Esophagus muscularis mucosa (tissue), 3 donors: ENCODE measurements around the gene CSTF1.

Experiments used
- CTCF ChIP-seq, 3 experiments: fragments of 200-600 bp in 2 of 3; fragments of 450-650 bp in 1 of 3; sonication (generic) in 2 of 3; IDR thresholded peaks; one replicate each; pipeline ENCODE4 v1.5.1; 2017 to 2019; ENCODE audit warnings: antibody characterized with exemption in 3 of 3, mild to moderate bottlenecking in 2 of 3, moderate library complexity in 1 of 3
- POLR2A ChIP-seq: fragments of 450-650 bp; IDR thresholded peaks from one replicate; pipeline ENCODE4 v1.6.1; 2017; ENCODE audit warnings: antibody characterized with exemption, moderate library complexity, mild to moderate bottlenecking, low read depth

GRCh38 chr20:56380375-56380774 lies 12.1 kb upstream of the CSTF1 start:
- TF ChIP-seq CTCF (IDR thresholded peaks at IDR 0.05) (no peak), POLR2A (no peak)
